NCI-H187 (cell line): ENCODE results near the gene MAP7D3.

Experiments used
- DNase-seq, 2 experiments: peaks; one replicate each; lab custom pipeline; 2025; lab: John Stamatoyannopoulos, UW

The MAP7D3 gene

DNA sequence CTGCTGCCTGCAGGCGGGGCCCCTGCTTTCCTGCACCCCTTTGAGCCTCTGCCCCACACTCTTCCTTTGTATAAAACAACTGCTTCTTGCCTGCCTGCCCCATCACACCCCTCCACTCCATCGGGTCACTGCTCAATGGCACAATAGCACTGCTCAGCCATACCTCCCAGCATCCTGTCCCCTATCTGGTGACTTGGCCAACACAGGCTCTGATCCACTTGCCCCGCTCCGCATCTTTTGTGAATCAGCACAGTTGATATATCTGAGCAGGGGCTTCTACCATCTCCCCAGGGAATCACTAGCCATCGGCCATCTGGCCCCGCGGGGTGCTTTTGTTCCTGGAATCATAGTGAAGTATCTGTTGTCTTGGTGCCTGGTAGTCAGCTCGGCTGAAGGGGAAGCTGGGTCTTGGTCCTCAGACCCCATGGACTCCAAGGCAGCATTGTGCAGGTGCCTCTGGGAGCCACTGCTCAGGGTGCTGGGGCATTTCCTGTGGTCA, 45.3 kb downstream of the MAP7D3 start:
- DNase-seq = no peak

DNA sequence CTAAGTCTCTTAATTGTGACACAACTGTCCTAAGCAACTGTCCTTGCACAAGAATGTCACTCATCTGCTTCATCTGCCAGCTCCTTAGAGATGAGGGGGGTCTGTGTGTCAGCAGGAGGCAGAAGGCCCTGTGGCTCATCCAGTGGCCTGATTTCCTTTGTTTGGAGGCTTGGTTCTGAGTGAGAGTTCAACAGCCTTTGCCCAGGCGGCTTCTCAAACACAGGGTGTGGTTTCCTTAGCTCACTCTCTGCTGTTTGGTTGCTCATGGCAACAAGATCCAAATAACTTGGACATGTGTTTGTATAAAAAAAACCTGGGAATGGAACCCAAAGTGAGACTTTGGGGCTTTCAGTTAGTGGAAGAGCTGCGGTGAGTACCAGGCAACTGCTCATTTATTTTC, 46.6 kb downstream of the MAP7D3 start:
- DNase-seq = no peak

DNA sequence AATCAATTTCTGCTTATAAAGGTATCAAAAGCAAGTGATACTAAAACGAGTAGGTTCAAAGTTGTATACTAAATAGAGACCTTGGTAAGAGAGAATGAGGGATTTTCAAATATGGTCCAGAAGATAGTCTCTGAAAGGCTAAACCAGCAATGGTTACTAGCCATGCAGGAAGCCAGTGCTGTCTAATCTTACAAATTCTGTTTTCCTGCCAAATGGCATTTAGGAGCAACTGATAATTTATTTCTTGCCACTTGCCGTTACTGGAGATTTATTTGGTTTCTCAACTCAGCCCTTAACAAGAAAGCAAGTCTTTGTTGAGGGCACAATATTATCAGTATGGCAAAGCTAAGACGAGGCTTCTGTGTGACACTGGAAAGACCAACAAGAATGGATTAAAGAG, 47.2 kb downstream of the MAP7D3 start:
- no peak for DNase-seq

DNA sequence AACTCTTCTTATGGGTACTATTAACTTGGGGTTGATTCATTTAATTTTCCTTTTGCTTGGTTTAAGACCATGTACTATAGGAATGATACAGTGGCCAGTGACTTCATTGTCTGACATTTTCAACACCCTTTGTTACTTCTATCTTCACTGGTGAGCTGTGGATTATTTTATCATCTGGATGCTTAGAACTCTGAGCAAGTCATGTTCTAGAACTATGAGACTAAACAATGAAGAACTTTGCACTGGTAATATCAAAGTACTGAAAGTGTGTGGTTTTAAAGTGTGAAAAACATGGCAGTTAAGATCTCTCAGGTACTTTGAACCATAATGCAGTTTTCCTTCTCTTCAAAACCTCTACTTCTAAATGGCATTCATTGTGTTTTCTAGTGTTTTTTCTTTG, 47.8 kb downstream of the MAP7D3 start:
- DNase-seq = no peak

DNA sequence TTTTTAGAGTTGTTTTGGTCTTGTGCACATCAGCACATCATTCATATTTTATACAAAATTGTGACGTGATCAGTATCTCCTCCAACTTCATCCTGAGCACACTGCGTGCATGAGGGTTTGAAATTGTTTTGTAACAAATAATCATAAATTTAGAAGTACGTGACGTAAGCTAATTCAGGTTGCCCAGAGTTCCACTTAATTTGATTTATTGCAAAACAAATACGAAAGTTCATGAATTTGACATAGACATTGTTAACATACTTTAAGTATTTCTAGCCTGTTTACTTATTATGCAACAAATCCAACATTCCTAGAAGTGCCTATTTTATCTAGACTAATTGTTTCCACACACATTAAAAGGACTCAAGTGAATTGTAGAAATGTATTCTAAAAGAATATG, 48.3 kb downstream of the MAP7D3 start:
- no peak for DNase-seq

DNA sequence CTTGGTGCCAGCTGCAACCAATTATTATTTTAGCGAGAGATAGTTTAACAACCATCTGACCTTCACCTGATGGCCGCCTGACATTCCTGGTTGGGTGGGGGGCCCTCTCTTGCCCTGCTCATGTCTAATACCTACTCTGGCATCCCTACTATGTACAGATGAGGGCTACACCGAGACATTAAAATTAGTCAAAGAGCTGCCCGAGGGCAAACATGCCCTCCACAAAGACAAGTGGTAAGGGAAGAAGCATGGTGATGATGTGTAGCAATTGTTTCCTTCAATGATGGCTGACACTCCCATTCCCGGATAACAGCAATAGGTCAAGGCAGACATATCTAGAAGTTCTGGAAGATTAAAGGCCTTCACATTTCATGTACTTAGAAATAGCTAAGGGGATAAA, 49.6 kb downstream of the MAP7D3 start:
- DNase-seq = no peak

DNA sequence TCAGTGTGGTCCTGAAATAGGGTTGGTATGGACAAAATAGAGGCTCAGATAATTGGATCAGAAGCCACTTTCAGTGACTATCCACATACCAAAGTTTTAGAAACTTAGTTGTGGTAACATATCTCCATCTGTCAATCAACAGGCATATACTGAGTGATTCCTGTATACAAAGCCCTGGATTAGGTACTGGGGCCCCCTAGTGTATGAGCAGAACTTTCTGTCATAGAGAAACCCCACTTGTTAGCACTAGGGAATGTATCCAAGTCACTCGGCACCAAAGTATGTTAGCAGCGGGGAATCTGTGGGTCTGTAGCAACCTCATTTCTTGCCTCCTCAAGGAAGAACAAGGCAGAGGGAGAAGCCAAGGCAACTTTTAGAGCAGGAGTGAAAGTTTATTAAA, 50.7 kb downstream of the MAP7D3 start:
- DNase-seq = no peak

DNA sequence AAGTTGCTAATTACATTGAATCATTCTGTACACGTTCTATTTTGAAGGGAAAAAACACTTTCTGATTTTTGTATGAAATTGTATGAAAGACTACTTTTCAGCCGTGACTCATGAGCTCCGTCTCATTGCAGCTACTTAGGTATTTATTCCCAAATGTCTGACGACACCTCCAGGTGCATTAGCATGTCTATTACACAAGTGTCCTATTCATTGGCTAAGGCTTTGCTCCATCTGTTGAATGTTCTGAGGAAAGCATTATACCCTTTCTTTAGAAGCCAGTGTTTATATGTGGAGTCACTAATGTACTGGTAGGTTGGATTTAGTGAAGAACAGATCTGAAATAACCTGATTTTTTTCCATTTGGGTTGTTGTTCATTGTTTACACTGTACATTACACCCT, 51.8 kb downstream of the MAP7D3 start:
- no peak for DNase-seq

DNA sequence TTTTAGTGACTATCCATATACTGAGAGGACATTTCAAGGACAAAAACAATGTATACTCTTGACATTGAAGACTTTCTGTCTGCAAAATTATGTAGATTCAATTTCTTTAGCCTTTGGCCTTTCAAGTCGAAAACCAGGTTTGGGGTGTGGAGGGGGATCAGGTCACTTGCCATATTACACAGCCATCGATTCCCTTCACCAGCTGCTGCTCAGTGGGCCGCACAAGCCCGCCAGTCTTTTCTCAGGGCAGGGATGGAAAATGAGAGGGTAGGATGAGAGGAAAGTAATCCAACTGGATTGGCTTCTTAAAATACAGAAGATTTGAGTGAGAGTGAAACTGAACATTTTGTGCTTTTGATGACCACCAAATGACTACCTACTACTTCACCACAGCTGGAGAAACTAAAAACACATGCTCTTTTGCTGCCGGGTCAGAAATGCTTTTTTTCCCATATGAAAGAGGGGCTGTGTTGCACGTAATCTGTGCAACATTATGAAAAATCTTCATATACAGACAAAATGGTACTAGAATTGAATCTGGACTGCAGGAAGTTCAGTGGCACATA, 52.4 kb downstream of the MAP7D3 start:
- no peak for DNase-seq

DNA sequence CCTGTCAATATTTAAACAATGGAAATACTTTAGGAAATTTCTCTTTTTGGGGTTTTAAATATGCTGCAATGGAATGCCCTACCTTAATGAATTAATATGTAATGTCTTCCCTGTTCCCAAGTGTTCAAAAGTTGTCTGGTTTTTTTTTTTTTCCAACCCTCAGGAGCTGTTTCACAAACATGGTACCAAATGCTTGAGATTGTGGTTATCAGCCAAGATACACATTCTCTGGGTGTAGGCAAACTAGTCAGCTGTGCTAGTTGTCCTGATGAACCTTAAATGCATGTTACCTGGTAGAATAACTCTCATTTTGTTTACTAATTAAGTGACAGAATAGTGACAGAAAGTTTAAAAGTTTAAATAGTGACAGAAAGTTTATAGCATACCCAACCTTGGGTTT, 53.2 kb downstream of the MAP7D3 start:
- no peak for DNase-seq

DNA sequence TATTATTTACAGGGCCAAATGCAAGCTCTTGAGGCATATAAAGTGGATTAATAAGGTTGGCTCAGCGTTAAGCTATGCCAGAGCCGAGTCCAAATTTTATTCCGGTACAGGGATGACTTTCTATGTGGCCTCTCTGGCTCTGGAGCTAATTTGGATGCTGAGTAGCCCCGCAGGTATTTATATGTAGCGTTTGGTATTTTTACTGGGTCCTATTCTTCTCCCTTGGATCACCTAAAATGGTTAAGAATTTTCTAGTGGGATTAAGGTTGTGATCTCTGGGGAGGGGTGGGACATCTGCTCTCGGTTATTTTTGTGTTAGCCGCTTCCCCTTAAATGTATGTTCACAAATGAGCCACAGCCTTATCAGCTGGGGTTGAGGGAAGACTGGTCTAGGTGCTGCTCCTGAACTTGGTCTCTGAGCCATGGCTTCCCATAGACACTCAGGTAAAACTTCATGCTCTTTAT, 54.5 kb downstream of the MAP7D3 start:
- no peak for DNase-seq

DNA sequence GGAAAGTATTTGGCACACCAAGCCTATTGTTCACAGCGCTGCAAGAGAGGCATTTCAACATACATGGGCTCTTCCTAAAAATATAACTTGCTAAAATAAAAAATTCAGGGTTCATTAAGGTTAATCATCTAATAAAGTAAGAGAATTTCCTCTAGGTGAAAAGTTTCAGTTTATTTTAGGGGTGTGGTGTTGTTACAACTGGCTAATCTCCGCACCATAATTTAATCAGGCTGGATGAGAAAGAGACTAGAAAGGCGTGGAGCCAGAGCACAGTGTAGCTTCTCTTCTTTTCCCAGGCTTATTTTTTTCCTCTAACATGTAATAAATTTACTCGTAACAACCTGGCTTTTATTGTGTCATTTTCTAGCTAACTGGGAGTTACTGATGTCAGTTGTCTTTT, 56.0 kb downstream of the MAP7D3 start:
- no peak for DNase-seq

DNA sequence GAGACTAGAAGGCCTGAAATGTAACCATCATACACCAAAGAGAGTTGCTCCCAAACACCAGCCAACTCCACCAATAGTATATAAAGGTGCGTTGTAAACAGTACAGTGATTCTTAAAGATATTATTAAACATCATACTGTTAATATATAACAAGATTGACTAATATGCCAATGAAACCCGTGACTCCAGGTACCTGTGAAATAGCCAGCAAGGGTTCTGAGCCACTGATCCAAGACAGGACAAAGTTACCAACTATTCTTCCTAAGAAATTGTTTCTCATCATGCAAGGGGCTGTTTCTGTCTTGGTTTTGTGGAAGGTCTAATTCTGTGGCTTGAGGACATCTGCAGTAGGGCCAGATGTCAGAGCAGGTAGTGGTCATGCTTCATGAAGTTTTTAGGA, 56.7 kb downstream of the MAP7D3 start:
- no peak for DNase-seq

DNA sequence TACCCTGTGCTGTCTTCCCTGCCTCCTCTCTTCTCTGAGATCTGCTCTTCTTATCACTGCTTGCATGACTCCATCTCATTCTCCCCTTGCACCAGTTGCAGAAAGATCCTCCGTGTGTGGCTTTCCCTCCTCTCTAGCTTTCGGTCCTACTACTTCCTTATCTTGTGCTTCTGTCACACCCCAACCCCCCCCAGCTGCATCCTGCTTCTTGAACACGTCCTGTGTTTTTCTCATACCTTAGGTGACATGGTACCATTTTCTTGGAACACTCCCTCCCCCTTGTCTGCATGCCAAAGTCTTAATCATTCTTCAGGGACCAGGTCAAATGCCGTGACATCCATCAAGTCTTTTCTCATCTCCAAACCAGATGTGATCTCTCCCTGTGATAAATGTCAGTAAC, 57.4 kb downstream of the MAP7D3 start:
- DNase-seq = no peak

DNA sequence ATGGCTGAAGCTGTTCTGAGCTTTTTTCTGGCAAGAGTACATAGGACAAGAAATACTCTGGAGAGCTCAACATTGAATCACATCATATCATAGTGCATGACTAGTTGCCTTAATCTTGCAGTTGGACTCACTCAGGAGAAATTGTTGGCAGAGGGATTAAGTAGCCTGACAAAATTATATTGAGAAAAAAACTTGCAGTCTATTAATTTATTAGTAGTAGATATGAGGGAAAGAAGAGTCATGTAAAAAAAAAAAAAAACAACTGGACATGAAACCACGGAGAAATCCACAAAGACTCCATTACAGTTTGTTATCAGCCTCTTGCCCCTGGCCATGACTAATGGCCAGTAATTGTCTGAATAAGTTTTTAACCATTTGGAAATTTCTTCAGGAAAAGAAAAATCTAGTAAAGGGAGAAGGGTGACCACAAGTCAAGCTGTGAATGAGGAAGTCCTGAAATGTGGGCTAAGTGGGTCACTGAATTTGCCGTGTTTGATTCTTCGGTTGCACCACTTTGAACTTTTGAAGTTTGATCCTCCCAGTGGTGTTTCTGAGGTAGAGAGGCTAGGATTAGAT, 58.3 kb downstream of the MAP7D3 start:
- DNase-seq = no peak

DNA sequence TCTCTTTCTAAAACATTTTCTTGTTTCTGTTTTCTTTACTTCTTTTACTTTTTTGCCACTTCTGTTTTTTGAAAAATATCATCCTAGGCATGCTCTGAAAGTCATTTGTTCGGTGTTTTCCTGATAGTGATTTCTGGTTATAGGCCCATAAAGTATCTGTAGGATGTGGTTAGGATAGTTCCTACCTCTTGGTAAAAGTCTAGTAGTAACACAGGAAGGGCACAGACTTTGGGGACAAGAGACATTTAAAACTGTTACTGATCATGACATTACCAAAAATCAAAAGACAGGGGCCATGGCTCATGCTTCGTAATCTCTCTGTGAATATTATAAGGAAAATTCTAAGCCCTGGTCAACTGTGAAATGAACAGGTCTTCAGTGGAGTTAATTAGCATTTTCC, 59.1 kb downstream of the MAP7D3 start:
- no peak for DNase-seq

DNA sequence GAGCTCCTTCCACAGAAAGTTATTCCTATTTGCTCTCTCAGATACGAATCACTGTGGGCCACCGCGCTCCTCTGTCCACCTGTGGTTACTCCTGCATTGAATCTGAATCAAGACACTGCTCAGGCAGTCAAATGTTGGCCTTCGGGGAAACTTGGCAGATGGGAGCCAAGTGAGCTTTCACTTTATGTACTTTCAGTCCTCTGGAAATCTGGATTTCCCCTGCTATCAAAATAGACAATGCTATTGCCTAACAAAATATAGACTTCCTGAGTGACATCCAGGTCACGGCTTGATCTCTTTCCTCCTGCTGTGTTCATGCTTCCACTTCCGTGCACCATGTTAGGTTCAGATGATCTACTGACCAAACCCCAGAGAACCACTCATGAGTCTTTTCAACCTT, 60.0 kb downstream of the MAP7D3 start:
- no peak for DNase-seq

DNA sequence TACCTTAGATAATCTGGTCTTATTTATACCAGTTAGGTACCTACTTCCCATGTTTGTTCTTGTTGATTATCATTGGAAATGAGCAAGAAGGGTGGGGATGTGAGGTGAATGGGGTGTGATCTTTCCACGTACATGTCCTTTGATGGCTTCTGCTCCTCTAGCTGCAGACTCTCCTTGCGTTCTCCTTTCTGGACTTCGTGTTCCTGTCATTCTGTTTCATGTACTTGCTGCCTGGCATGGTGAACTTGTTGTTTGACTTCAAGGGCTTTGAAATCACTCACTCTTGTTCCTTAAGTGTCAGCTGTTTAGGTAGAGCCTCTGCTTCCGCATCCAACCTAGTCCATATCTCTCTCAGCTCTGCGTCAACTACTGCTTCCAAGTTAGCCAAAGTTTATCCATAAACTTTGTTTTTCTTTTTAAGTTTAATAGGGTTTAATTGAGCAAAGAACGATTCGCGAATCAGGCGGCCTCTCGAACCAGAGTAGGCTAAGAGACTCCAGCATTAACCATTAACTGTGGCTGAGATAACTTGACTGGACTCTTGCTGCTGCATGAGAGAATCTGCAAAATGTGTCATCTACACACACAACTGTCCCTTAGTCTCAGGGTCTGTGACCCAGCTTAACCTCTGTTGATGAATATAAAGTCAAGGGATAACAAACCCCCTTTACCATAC, 61.0 kb downstream of the MAP7D3 start:
- DNase-seq = no peak

DNA sequence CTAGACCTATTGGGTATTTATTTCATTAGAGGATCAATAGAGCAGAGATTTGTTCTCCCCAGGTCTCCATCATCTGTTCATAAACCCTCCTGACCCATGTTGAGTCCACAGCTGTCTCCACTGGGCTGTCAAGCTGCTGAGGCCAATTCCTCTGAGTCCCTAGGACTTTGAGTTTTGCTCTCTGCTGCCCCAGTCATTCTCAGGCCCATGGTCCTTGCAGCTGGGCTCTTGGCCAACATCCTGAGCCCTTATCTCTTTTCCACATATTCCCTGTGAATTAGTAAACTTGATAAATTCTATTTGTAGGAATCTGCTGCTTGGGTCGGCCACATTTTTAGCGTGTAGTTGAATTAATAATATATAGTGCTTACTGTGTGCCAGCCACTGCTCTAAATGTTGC, 62.0 kb downstream of the MAP7D3 start:
- DNase-seq = no peak

DNA sequence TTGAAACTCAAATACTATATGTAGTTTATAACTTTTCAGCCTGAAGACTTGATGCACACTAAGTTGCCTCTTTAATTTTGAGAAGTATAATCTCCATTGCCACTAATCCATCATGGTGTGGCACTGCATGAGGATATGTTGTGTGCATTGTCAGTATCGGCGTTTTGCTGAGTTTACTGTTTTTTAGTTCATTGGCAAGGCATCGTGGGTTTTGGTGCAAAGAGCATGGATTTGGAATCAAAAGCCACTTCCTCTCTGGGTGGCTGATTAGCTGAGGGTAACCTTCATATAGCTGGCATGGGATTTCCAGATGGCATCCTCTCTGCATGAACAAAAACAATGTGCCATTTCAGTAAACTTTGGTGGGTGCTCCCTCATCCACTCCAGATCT, 65.2 kb downstream of the MAP7D3 start:
- no peak for DNase-seq

DNA sequence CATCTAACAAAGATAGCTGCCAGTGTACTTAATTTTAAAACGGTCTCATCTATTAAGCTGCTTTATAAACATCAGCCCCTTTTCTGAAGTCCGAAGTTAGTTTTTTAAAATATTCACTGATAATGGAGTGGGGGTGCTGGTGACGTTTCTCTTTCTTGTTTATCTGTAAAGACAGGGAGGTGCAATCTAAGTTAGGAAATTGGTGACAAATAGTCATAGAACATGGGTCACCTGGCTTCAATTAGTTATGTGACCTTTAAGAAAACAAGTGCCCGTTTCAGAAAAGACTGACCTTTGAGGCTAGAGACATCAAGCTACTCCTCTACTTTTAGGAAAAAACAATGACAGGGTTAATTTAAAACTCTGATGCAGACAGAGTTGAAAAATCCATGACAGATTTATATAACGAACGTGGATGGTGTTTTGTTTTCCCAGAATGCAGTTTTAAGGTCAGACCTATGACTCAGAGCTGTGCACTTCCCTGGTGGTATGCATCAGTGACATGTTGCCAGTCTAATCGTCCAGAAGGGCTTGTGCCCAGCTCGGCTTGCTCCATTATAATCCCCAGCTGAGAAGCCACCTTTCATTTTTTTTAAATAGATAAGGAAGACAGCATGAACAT, 65.7 kb downstream of the MAP7D3 start:
- no peak for DNase-seq

DNA sequence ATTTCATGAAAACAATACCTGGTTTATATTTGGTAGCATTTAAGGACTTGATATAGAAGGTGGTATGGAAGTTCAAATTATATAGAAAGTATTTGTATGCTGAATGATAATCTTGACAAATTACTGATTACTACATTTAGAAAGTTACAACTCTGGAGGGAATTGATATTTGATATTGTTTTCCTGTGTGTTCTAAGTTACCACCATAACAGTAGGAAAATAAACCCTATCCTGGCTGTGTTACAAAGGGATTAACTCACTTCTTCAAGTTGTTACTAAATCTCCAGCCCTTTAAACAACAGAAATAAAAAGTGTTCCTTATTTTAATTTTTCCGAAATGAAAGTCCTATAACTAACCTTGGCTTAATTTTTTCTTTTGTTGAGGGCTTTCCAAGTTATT, 67.3 kb downstream of the MAP7D3 start:
- no peak for DNase-seq

DNA sequence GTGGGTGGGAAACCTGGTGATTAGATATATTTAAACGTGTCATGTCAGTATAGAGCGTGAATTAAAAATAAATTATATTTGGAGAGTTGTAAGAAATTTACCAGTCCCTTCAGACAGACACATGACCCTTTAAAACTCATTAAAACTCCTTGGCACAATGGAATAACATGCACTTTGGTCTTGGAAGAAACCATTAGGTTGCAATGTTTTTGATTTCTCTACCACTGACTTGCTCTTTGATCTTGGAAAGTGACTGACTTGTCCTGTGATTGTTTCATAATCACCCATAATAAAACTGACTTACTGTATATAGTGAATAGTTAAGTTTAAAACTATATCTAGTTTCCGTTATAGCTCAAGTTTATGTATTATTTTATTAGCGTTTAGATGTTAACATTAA, 68.0 kb downstream of the MAP7D3 start:
- DNase-seq = no peak
